NK-92 treated with Interleukin-12 subunit alpha and Interleukin-12 subunit beta, amount 100 ng/mL, for 24 hours (cell line): ENCODE results near the gene EFR3B.
"Not testable (repeated sequence)": the region's sequence is repeated elsewhere in the genome, so short reads cannot be mapped to it uniquely, and the experiment has no call there.

ENCODE experiments used
- DNase-seq: peaks from one replicate; lab custom pipeline; 2025; lab: John Stamatoyannopoulos, UW

EFR3B gene

GRCh38 chr2:25073025-25073424 lies 31.1 kb downstream of the EFR3B start:
- no peak for DNase-seq

GRCh38 chr2:25073914-25074313 lies 32.0 kb downstream of the EFR3B start:
- no peak for DNase-seq

DNA sequence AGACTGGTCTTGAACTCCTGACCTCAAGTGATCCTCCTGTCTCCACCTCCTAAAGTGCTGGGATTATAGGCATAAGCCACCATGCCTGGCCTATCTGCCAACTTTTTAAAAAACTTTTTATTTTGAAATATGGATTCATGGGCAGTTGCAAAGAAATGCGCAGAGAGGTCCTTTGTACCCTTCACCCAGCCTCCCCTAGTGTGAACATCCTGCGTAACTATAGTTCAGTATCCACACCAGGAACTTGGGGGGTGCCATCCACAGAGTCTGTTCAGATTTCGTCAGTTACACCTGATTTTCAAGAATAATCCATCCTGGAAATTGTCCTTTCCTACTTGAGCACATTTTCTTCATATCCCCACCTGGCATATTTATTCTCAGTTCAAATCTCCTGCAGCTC lies 33.0 kb downstream of the EFR3B start:
- DNase-seq, result no peak

DNA sequence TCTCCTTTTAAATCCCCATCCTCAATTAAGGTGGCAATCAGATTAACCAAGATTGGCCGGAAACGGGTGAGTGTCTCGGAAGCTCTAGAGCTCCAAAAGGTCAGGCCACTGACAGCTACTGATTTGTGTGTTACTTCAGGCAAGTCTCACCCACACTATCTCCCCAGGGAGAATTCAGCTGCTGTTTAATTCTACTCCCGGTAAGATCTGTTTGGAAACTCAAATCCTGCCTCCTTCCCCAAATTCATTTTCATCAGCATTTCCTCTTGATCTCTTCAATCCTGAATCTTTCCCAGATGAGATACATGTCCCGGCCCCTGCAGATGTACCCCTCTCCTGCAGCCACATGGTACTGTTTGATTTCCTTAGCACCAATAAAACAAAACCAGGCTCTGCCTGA lies 34.9 kb downstream of the EFR3B start:
- no peak for DNase-seq

GRCh38 chr2:25077789-25078169 lies 35.9 kb downstream of the EFR3B start:
- no peak for DNase-seq

DNA sequence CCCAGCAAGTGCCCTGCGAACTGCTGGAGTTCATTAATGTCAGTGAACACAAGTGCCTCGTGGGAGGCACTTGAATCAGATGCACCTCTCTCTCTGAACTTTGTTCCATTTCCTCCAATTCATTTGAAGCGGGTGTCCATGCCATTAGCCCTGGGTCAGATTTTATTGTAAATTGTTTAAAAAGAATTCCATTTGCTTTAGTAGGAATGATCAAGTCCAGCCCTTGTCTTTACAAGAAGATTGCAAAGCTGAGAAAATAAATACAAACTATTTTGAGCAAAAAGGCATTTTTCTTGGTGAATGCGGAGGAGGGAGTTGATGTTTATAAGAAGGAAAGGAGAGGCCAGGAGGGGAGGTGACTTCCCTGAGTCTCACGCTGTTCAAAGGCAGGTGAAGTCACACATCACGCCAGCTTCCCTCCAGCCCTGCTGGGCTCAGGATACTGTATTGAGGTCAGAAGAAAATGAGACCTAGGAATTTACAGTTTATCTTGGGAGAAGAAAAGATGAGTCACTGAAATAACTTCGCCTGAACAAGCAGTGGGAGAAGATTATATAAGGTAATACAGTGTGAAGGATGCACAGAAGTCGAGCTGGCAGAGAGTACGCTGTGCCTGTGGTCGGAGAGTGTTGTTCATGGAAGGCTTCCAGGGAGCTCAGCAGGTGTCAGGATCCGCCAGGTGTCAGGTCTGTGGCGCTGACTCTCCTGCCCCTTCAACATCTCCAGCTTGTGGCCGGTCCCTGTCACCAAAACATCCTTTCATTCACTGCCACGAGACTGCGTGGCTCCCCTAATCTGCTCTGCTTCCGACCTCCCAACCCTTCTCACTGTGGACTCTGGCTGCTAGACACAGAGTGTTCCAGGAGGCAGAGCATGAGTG lies 36.5 kb downstream of the EFR3B start:
- DNase-seq, result no peak

DNA sequence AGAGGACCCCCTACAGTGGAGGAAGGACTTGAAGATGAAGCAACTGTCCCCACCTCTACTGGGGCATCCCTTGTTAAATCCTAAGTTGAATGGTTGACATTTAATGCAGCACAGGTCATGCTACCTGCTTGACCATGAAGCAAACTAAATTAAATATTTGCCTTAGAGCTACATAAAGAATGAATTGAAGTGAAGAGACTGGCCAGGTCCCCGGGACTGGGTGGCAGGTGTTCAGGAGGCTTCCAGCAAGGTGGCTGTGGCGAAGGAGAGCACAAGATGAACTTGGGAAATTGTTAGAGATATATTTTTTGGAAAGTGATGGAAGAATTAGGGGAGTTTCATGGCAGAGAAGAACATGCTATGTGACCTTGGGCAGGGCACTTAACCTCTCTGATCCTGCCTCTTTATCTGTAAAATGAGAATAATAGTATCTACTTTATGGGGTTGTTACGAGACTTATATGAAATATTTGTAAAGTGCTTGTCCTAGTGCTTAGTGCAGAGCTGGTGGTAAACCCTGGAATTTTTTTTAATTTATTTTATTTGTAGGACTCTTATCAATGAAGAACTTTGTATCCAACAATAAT lies 37.3 kb downstream of the EFR3B start:
- DNase-seq, result no peak

DNA sequence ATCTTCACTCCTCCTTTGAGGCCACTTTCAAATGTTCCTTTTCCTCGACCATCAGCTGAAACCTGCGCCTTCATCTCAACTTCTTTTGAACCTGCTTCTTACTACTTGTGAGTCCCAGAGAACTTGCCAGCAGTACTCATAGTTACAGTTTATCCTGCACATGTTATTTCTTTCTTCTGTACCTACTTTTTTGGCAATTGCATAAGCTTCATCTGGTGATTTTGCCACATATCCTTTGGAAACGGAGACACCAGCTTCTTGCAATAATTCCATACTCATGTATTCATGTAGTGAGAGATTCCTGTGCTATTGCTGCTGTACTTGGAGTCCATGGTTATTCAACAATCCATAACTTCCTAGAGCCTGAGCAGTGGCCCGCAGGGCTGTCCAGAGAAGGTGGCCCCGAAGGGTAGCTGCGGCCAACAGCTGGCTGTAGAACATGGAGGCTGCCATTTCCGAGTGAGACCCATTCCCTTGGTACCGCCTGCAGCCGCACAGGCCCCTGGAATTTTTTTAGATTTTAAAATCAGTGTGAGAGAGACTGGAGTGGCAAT lies 39.4 kb downstream of the EFR3B start:
- no peak for DNase-seq

- DNase-seq, result no peak
Observed at GRCh38 chr2:25082002-25082622, 40.2 kb downstream of the EFR3B start.

DNA sequence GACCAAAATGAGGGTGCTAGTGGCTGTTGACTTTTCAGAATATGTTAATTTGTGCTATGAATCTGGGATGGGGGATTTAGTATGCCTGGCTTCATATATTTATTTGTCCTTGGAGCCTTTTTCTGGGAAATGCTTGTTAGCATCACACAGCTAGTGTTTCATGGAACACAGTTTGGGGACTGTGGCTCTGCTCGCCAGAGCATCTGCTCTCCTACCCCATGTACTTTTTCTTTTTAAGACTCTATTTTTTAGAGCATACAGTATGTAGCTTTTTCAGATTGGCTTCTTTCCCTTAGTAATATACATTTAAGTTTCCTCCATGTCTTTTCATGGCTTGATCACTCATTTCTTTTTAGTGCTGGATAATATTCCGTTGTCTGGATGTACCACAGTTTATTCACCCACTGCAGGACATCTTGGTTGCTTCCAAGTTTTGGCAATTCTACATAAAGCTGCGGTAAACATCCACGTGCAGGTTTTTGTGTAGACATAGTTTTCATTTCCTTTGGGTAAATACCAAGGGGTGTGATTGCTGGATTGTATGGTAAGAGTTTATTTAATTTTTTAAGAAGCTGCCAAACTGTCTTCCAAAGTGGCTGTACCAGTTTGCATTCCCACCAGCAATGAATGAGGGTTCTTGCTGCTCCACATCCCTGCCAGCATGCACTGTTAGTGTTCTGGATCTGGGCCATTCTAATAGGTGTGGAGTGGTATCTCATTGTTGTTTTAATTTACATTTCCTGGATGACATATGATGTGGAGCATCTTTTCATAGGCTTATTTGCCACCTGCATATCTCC lies 44.1 kb downstream of the EFR3B start:
- DNase-seq, result no peak

DNA sequence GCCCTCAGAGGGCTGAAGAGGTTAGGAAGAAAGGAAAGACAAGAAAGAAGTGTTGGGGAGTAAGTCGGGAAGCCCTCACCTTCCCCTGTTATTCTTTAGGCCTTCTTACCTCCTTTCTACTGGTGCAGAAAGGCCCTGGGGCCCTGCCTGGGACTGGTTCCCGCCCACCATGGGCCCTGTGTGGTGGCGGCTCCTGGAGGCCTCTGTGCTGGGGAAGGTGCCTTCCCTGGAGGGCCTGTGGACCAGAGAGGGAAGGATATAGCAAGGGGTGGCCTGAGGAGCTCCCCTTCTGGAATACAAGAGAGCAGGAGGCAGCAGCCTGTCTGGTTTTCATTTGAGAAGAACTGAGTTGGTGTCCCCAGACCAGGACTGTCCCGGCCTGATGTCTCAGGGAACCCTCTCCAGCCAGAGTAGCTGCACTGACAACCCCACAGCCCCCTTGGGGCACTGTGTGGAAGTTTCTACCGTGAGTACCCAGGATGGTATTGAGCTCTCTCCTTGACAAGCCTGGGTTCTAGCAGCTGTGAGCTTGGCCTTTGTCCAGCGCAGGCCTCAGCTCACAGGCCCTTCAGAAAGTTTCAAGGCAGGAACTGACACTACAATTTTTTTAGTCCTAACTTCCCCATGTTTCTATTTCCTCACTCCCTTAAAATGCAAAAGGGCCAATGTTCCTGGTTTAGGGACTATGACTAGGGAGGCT lies 47.1 kb downstream of the EFR3B start:
- DNase-seq, result no peak

DNA sequence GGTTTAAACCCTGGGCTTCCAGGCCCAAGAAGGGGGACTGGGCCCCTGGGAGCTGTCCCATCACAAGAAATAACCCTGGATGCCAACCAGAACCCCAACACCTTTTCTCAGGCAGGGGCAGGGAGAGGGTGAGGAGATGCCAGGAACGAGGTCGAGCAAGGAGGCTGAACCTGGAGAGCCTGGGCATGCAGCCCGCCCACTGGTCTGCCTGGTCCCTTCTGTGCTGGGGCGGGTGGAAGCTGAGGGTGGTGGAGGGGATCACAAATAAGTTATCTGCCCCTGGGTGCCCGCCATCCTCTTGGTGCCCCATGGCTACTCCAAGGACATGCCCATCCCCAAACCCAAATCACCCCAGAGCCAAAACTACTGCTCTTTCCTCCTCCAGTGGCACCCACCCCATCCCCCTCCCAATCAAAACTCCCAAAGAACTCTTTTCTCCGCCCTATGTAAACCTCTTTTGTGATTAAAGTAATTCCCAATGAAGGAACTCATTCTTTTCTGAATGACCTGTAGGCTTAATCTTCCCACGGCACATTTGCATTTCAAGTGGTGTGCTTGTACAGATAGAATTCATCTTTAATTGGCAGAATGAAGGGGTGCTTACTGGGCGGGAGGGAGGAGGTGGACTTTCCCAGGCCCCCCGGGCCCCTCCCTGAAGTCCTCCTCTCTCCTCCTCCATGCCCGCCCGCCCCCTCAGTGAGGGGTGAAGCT lies 47.9 kb downstream of the EFR3B start:
- DNase-seq, result no peak

GRCh38 chr2:25090801-25091200 lies 48.9 kb downstream of the EFR3B start:
- no peak for DNase-seq

DNA sequence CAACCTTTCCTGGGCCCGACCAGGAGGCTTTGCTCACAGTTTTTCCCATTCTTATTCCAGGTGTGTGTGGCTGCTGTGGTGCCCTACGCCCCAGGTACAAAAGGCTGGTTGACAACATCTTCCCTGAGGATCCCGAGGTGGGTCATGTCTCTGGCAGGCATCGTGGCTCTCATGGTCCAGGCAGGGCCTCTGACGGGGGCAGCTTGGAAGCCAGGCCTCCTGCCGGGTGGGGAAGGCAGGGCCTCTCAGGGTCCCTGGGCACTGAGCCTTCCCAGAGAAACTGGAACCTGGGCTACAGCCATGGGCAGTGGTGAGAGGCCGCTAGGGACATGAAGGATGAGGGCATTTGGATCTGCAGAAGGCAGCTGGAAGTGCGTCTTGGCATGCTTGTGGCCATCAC lies 49.4 kb downstream of the EFR3B start:
- no peak for DNase-seq

DNA sequence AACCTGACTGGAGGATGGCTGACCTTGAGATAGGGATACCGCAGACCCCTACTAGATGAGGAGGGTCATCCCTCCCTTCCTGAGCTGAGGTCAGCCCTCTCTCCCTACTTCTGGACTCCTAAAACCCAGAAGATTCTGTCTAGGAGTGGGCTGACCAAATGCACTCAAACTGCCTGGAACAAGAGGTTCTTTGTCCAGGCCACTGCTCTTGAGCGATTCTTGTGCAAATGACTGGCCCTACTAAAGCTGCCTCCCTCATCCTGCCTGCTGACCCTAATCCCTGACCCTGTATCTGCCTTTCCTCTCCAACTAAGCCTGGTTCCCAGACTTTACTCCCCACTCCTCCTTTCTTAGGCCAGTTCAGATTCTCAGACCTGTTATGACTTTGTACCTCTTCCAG lies 56.2 kb downstream of the EFR3B start:
- DNase-seq, result no peak

GRCh38 chr2:25098670-25099486 lies 57.0 kb downstream of the EFR3B start:
- no peak for DNase-seq

GRCh38 chr2:25102352-25102751 lies 60.5 kb downstream of the EFR3B start:
- DNase-seq, result not testable (repeated sequence)

- no peak for DNase-seq
Observed at GRCh38 chr2:25103287-25103871, 61.5 kb downstream of the EFR3B start.

GRCh38 chr2:25104736-25105135 lies 62.9 kb downstream of the EFR3B start:
- no peak for DNase-seq
